Occipital lobe (tissue), 2 donors: ENCODE results near the gene MBNL1. TPM values are rescaled to one million over a fixed set of nuclear protein-coding genes. Genes with fewer than 3 reads are reported as not detected.

Experiments
- DNase-seq: peaks from one replicate; lab custom pipeline; 2025; lab: John Stamatoyannopoulos, UW
- total RNA-seq: library from RNA; depleted of rRNA; stranded (reverse); fragments of >200 nt; gene quantifications from one replicate; pipeline ENCODE4 v1.2.3, GENCODE V29; 2014

MBNL1 gene
- total RNA-seq = 68.5 TPM

GRCh38 chr3:152268555-152269055, at the start of gene MBNL1:
Gene MBNL1, plus strand, starts transcription at chr3:152268929. Its CDS starts 31,265 bp downstream, at chr3:152300194.
- DNase-seq = peak; percentile 84

- no peak for DNase-seq
Observed at GRCh38 chr3:152219216-152219615, 49.5 kb upstream of the MBNL1 start.

GRCh38 chr3:152219769-152220255, 48.9 kb upstream of the MBNL1 start:
- DNase-seq = no peak

- no peak for DNase-seq
Observed at GRCh38 chr3:152222327-152222726, 46.4 kb upstream of the MBNL1 start.

- no peak for DNase-seq
Observed at GRCh38 chr3:152225201-152225600, 43.5 kb upstream of the MBNL1 start.

- DNase-seq = no peak
Observed at GRCh38 chr3:152226176-152226575, 42.6 kb upstream of the MBNL1 start.

GRCh38 chr3:152227027-152227426, 41.7 kb upstream of the MBNL1 start:
- no peak for DNase-seq

GRCh38 chr3:152229692-152230091, 39.0 kb upstream of the MBNL1 start:
- no peak for DNase-seq

- no peak for DNase-seq
Observed at GRCh38 chr3:152230370-152230769, 38.4 kb upstream of the MBNL1 start.

GRCh38 chr3:152232001-152232400, 36.7 kb upstream of the MBNL1 start:
- no peak for DNase-seq

- DNase-seq = no peak
Observed at GRCh38 chr3:152232679-152233078, 36.0 kb upstream of the MBNL1 start.

GRCh38 chr3:152234657-152235375, 33.9 kb upstream of the MBNL1 start:
- DNase-seq = no peak

GRCh38 chr3:152235709-152236298, 32.9 kb upstream of the MBNL1 start:
- DNase-seq = no peak

- no peak for DNase-seq
Observed at GRCh38 chr3:152236716-152237115, 32.0 kb upstream of the MBNL1 start.

GRCh38 chr3:152241142-152242017, 27.3 kb upstream of the MBNL1 start:
- DNase-seq = no peak

GRCh38 chr3:152243301-152243711, 25.4 kb upstream of the MBNL1 start:
- DNase-seq = no peak

- no peak for DNase-seq
Observed at GRCh38 chr3:152243721-152244516, 24.8 kb upstream of the MBNL1 start.

GRCh38 chr3:152244517-152244888, 24.2 kb upstream of the MBNL1 start:
- DNase-seq = no peak

GRCh38 chr3:152245498-152246170, 23.1 kb upstream of the MBNL1 start:
- DNase-seq = no peak

GRCh38 chr3:152251916-152252315, 16.8 kb upstream of the MBNL1 start:
- DNase-seq = no peak

- no peak for DNase-seq
Observed at GRCh38 chr3:152252755-152253154, 16.0 kb upstream of the MBNL1 start.
